Measurements from ENCODE around the gene DDR2.

DNA sequence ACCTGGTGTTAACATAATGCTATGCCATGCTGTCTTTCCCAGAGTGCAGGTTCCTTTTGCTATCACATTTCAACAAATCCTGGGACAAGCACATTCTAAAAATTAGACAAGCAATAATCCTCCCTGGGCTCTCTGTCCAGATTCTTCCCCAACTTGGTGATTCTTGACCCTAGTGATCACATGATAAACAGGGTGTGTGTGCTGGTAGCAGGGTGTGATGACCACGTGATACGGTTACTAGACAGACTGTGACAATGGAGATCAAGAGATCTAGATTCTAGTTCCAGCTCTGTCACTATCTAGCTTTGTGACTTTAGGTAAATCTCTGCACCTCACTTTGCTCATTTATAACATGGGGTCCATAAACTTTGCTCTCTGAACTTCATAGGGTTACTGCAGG, 96.3 kb downstream of the DDR2 start:
- TF ChIP-seq, protein P1, sequence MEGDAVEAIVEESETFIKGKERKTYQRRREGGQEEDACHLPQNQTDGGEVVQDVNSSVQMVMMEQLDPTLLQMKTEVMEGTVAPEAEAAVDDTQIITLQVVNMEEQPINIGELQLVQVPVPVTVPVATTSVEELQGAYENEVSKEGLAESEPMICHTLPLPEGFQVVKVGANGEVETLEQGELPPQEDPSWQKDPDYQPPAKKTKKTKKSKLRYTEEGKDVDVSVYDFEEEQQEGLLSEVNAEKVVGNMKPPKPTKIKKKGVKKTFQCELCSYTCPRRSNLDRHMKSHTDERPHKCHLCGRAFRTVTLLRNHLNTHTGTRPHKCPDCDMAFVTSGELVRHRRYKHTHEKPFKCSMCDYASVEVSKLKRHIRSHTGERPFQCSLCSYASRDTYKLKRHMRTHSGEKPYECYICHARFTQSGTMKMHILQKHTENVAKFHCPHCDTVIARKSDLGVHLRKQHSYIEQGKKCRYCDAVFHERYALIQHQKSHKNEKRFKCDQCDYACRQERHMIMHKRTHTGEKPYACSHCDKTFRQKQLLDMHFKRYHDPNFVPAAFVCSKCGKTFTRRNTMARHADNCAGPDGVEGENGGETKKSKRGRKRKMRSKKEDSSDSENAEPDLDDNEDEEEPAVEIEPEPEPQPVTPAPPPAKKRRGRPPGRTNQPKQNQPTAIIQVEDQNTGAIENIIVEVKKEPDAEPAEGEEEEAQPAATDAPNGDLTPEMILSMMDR (IDR thresholded peaks at IDR 0.05): no peak
- TF ChIP-seq EP300 (IDR thresholded peaks at IDR 0.05) (no peak), POLR2A (IDR thresholded peaks at IDR 0.05) (no peak), POLR2AphosphoS5 (IDR thresholded peaks at IDR 0.05) (no peak)
